Fibroblast of lung (primary cell): ENCODE data around the gene CEP78. TPM values are rescaled to one million over a fixed set of nuclear protein-coding genes. Genes with fewer than 3 reads are reported as not detected.

Source experiments
- DNase-seq, 2 donors: peaks; one replicate each; pipeline versions ENCODE4 v3.0.0 to v3.0.0-alpha.2; 2010; ENCODE audit warnings: low read depth in 2 of 2
- H2AFZ ChIP-seq: 2 replicates; pipeline ENCODE4 v1.5.1; 2012; ENCODE audit warnings: low read length, control low read depth, inconsistent platforms
- H3K27ac ChIP-seq: 2 replicates; pipeline ENCODE4 v1.5.1; 2011; ENCODE audit warnings: low read length, control low read depth; ENCODE audit not compliant: insufficient read depth
- H3K27me3 ChIP-seq: 2 replicates; pipeline ENCODE4 v1.5.1; 2011; ENCODE audit warnings: mild to moderate bottlenecking, low read length; ENCODE audit not compliant: control insufficient read depth, insufficient read depth
- H3K36me3 ChIP-seq: 2 replicates; pipeline ENCODE4 v1.5.1; 2011; ENCODE audit warnings: low read length; ENCODE audit not compliant: control insufficient read depth, insufficient read depth
- H3K4me1 ChIP-seq: 2 replicates; pipeline ENCODE4 v1.5.1; 2011; ENCODE audit warnings: low read length; ENCODE audit not compliant: control insufficient read depth, insufficient read depth; ENCODE audit errors: extremely low read depth
- H3K4me2 ChIP-seq: 2 replicates; pipeline ENCODE4 v1.5.1; 2011; ENCODE audit warnings: low read length, control low read depth; ENCODE audit not compliant: insufficient read depth; ENCODE audit errors: extremely low read depth
- H3K4me3 ChIP-seq, 4 experiments: fragments of 200-600 bp in 1 of 4; sonication (generic) in 1 of 4; replicated peaks in 1 of 4; 2 replicates each; pipeline ENCODE4 v1.5.1; 2011 to 2016; ENCODE audit warnings: low read length in 4 of 4, low read depth in 3 of 4, mild to moderate bottlenecking in 3 of 4, control low read depth in 2 of 4, inconsistent platforms in 1 of 4, mixed read lengths in 1 of 4; ENCODE audit not compliant: insufficient read depth in 1 of 4; ENCODE audit errors: control extremely low read depth in 1 of 4
- H3K79me2 ChIP-seq: 2 replicates; pipeline ENCODE4 v1.5.1; 2012; ENCODE audit warnings: mild to moderate bottlenecking, low read length, inconsistent platforms; ENCODE audit not compliant: control insufficient read depth, insufficient read depth
- H3K9ac ChIP-seq: 2 replicates; pipeline ENCODE4 v1.5.1; 2011; ENCODE audit warnings: mild to moderate bottlenecking, low read length, control low read depth; ENCODE audit not compliant: insufficient read depth
- H3K9me3 ChIP-seq: 2 replicates; pipeline ENCODE4 v1.5.1; 2012; ENCODE audit warnings: low read depth, low read length; ENCODE audit not compliant: control insufficient read depth, insufficient read depth
- H4K20me1 ChIP-seq: 2 replicates; pipeline ENCODE4 v1.5.1; 2011; ENCODE audit warnings: low read length; ENCODE audit not compliant: control insufficient read depth, insufficient read depth; ENCODE audit errors: extremely low read depth
- CTCF ChIP-seq, 2 donors: IDR thresholded peaks in 1 of 2; conservative IDR thresholded peaks in 1 of 2; 1 replicate in 1 of 2; 2 replicates in 1 of 2; pipeline ENCODE4 v1.5.1; 2011 to 2012; ENCODE audit warnings: low read length in 2 of 2, control low read depth in 1 of 2, inconsistent platforms in 1 of 2, low read depth in 1 of 2, mild to moderate bottlenecking in 1 of 2
- EZH2 ChIP-seq: IDR thresholded peaks from 2 replicates; pipeline ENCODE4 v1.5.1; 2012; ENCODE audit warnings: low read length, control low read depth, mild to moderate bottlenecking; ENCODE audit errors: missing control alignments
- polyA plus RNA-seq, 2 donors: library from polyadenylated mRNA; depleted of rRNA in 1 of 2; stranded (reverse) in 1 of 2; unstranded in 1 of 2; fragments of >200 nt; gene quantifications; 2 replicates each; pipeline ENCODE4 v1.2.1, GENCODE V29; 2011 to 2012; ENCODE audit warnings: missing spikeins in 1 of 2
- total RNA-seq: library from RNA; depleted of rRNA; stranded (reverse); fragments of >200 nt; gene quantifications from 2 replicates; pipeline ENCODE4 v1.2.1, GENCODE V29; 2014

Gene CEP78
- total and polyA plus RNA-seq, 2 donors (not counting 1 experiment from before 2014, with no cell fraction given), result 8.9 to 10.4 TPM

GRCh38 chr9:78249542-78249941 lies 13.7 kb downstream of the CEP78 start:
- Histone ChIP-seq H2AFZ (no peak overlapping the region), H3K79me2 (no peaks in the 10 kb centered on the region), H3K36me3 (no peaks in the 10 kb centered on the region), H3K27ac (no peak overlapping the region), H3K4me2 (no peak overlapping the region), H3K4me1 (no peaks in the 10 kb centered on the region), H3K4me3 (no peak overlapping the region), H3K9ac (no peak overlapping the region), H3K27me3 (no peaks in the 10 kb centered on the region), H3K9me3 (no peaks in the 10 kb centered on the region), H4K20me1 (no peaks in the 10 kb centered on the region)
- no peak for DNase-seq
- TF ChIP-seq EZH2 (no peak), CTCF (conservative IDR thresholded peaks at IDR 0.05 in 1 of 2, IDR thresholded peaks at IDR 0.05 in 1 of 2; ENCODE audit: low read depth in 1 of 2, low read length in 2 of 2) (no peak)

- H3K4me3 ChIP-seq, result no peak overlapping the region
- H3K9me3 ChIP-seq, result no peaks in the 10 kb centered on the region
- no peaks in the 10 kb centered on the region for H3K79me2 ChIP-seq
- H3K27me3 ChIP-seq, result no peaks in the 10 kb centered on the region
- no peak for DNase-seq
- H3K9ac ChIP-seq, result no peak overlapping the region
- H3K4me2 ChIP-seq, result no peak overlapping the region
- H4K20me1 ChIP-seq, result no peaks in the 10 kb centered on the region
- H3K4me1 ChIP-seq, result no peaks in the 10 kb centered on the region
- H3K36me3 ChIP-seq, result no peaks in the 10 kb centered on the region
- no peak overlapping the region for H2AFZ ChIP-seq
- TF ChIP-seq CTCF (conservative IDR thresholded peaks at IDR 0.05 in 1 of 2, IDR thresholded peaks at IDR 0.05 in 1 of 2; ENCODE audit: low read depth in 1 of 2, low read length in 2 of 2) (no peak), EZH2 (no peak)
- H3K27ac ChIP-seq, result no peak overlapping the region
Observed at GRCh38 chr9:78252616-78253015, 16.7 kb downstream of the CEP78 start.

- Histone ChIP-seq H3K4me3 (no peak overlapping the region), H3K4me1 (no peaks in the 10 kb centered on the region), H3K36me3 (no peaks in the 10 kb centered on the region), H3K4me2 (no peak overlapping the region), H3K9me3 (no peaks in the 10 kb centered on the region), H3K27ac (no peak overlapping the region), H4K20me1 (no peaks in the 10 kb centered on the region), H3K27me3 (no peaks in the 10 kb centered on the region), H2AFZ (no peak overlapping the region), H3K9ac (no peak overlapping the region), H3K79me2 (no peaks in the 10 kb centered on the region)
- no peak for TF ChIP-seq CTCF (conservative IDR thresholded peaks at IDR 0.05 in 1 of 2, IDR thresholded peaks at IDR 0.05 in 1 of 2; ENCODE audit: low read depth in 1 of 2, low read length in 2 of 2)
- TF ChIP-seq EZH2, result no peak
- DNase-seq, result no peak
Observed at GRCh38 chr9:78253285-78253684, 17.4 kb downstream of the CEP78 start.
